ENCODE results near the gene MBD5. TPM values are rescaled to one million over a fixed set of nuclear protein-coding genes. Genes with fewer than 3 reads are reported as not detected.

Gene MBD5
- total and polyA plus RNA-seq, 2 of the 4 experiments (the other 2 are of a cell fraction) = 9.8 to 14.2 TPM

- no peak overlapping the region for H3K27ac ChIP-seq (ENCODE audit: insufficient read depth, low read length)
- dilution Hi-C loops (cut with HindIII; ENCODE audit: low sequenced_read_pairs, unreplicated experiment) (no loop called here), intact Hi-C loops (cut with micrococcal nuclease) (loop anchor here (5.0 kb wide), 1 partner anchor 458 kb away; no protein-coding TSS in a partner anchor), in situ Hi-C loops (cut with MboI; ENCODE audit: low sequenced_read_pairs) (no loop called here)
- H2BK5ac ChIP-seq (ENCODE audit: low read depth, low read length, poor library complexity, severe bottlenecking) = no peak overlapping the region
- no peak overlapping the region for H4K8ac ChIP-seq (ENCODE audit: low read depth in 2 of 2, low read length in 2 of 2)
- no peaks in the 10 kb centered on the region for H3K9me1 ChIP-seq (ENCODE audit: insufficient read depth, low read length)
- H2AK9ac ChIP-seq (replicated peaks; ENCODE audit: low read depth, low read length, poor library complexity) = no peak overlapping the region
- H2AFZ ChIP-seq (replicated peaks; ENCODE audit: low read length, poor library complexity) = no peak overlapping the region
- no peak overlapping the region for H4K5ac ChIP-seq (ENCODE audit: low read depth, low read length)
- peak; percentile 28; the same call in 1 of the 2 replicates for ATAC-seq (ENCODE audit: low read depth)
- peak; percentile 91 for TF ChIP-seq CEBPB (IDR thresholded peaks at IDR 0.05; ENCODE audit: low read depth, low read length)
- no peak for TF ChIP-seq RFX5 (IDR thresholded peaks at IDR 0.05; ENCODE audit: low read depth, low read length)
- no peak overlapping the region for H3K9ac ChIP-seq (ENCODE audit: low read depth, low read length)
- H2BK120ac ChIP-seq (ENCODE audit: low read depth, low read length) = no peak overlapping the region
- no peaks in the 10 kb centered on the region for H3K36me3 ChIP-seq (ENCODE audit: control insufficient read depth, insufficient read depth, low read length)
- H2AK5ac ChIP-seq (ENCODE audit: low read depth, low read length) = no peak overlapping the region
- no peak overlapping the region for H3K4me3 ChIP-seq (ENCODE audit: insufficient read depth, low read depth, low read length)
- CTCF ChIA-PET = no interaction called here
- H3K14ac ChIP-seq (replicated peaks; ENCODE audit: low read depth, low read length) = no peak overlapping the region
- H4K20me1 ChIP-seq (ENCODE audit: insufficient read depth, low read length) = no peaks in the 10 kb centered on the region; the same call in 1 of the 2 replicates
- H3K9me3 ChIP-seq (ENCODE audit: control insufficient read depth, insufficient read depth, low read length) = no peaks in the 10 kb centered on the region
- no peak overlapping the region for H3K23ac ChIP-seq (ENCODE audit: low read depth, low read length)
- no peak overlapping the region for H4K91ac ChIP-seq (ENCODE audit: insufficient read depth, low read depth, low read length)
- no peak overlapping the region for H2BK20ac ChIP-seq (ENCODE audit: low read depth, low read length)
- DNase-seq = no peak
- no peaks in the 10 kb centered on the region for H3K4me1 ChIP-seq (ENCODE audit: control insufficient read depth, insufficient read depth, low read length)
- H3K27me3 ChIP-seq (ENCODE audit: control insufficient read depth, insufficient read depth, low read length) = peaks cover 9% of the 10 kb centered on the region
- H3K56ac ChIP-seq (ENCODE audit: extremely low read depth, insufficient read depth, low read length) = no peak overlapping the region
- H3K4ac ChIP-seq (ENCODE audit: low read depth, low read length) = no peak overlapping the region
- no peak overlapping the region for H3K4me2 ChIP-seq (ENCODE audit: low read depth, low read length)
- no peak overlapping the region for H2BK15ac ChIP-seq (ENCODE audit: low read depth, low read length)
- H3K18ac ChIP-seq (ENCODE audit: low read depth, low read length) = no peak overlapping the region
- POLR2A ChIA-PET (ENCODE audit: unreplicated experiment) = no interaction called here
- no peaks in the 10 kb centered on the region for H3K79me1 ChIP-seq (ENCODE audit: low read depth in 1 of 2, low read length in 2 of 2)
- BruUV-seq (replicated peaks) = no TSS peak
- WGBS, 2 experiments (ENCODE audit: extremely low coverage in 2 of 2, insufficient read length in 1 of 2) = no CpG with 5 or more reads among the region's 12 CpGs
Observed at GRCh38 chr2:148534416-148535204, 513.7 kb downstream of the MBD5 start.

Data from IMR-90 (cell line).